Eye (tissue), 1 donor: ENCODE measurements around the gene HSPB8.
"Not testable (repeated sequence)": the region's sequence is repeated elsewhere in the genome, so short reads cannot be mapped to it uniquely, and the experiment has no call there.

Source experiments
- DNase-seq: peaks from one replicate; pipeline ENCODE4 v3.0.0-alpha.2; 2015

HSPB8 gene

GRCh38 chr12:119207063-119207560, 28.4 kb downstream of the HSPB8 start:
- DNase-seq: no peak

DNA sequence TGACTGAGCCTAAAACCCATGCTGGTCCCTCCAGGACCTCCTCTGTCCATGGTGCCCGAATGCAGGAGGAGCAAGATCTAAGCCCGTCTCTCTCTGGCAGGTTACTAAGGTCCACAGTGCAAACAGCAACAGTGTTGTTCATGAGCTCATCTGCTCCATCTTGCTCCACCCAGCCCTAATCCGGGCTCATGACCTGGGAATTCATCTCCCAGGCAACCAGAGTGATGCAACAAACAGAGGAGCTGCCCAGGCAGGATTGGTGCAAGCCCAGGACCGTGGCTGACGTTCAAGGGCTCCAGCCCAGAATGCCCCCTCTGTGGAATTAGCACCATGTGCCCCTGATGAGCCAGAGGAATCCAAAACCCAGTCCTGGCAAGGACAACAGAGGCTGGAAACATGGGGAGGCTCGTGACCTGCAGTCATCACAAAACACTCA, 29.9 kb downstream of the HSPB8 start:
- peak; percentile 72 for DNase-seq

DNA sequence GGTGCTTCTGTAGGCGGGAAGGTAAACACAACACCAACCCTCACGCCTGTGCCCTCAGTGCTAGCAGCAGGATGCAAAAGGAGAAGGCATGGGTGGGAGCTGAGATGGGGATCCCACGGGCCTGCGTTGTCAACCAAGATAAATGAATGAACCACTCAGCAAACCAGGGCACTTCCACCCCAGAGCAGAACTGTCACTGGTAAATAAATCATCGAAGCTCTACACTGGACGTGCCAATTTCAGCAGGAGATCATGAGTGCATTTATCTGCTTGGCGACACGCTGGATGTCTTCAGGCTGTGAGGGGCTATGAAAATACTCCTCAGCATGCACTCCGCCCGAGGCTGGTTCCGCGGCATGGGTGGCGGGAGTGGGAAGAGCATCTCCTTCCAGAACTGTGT, 33.2 kb downstream of the HSPB8 start:
- peak; percentile 44 for DNase-seq

GRCh38 chr12:119216084-119216483, 37.4 kb downstream of the HSPB8 start:
- DNase-seq: no peak

- not testable (repeated sequence) for DNase-seq
These were observed 40.1 kb downstream of the HSPB8 start for GRCh38 chr12:119218875-119219274.

- DNase-seq: peak; percentile 90
These were observed 43.7 kb downstream of the HSPB8 start for GRCh38 chr12:119222222-119222951.

DNA sequence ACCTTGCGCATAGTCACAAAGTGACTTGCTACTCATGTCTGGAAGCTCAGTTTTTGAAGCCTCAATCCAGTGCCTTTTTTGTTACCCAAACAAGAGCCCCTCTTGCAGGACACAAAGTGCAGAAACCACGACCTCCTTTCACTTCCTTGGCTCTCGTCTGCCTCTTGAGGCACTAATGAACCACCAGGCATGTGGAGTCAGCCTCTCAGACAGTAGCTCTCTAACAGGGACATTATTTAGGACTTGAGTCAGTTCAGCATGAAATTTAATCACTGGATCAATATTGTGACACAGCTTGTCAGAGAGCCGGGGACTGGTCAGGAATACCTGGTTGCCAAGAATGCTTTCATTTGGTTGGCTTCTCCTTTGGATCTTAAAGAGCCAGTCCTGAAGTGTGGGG, 46.7 kb downstream of the HSPB8 start:
- DNase-seq: peak; percentile 72

DNA sequence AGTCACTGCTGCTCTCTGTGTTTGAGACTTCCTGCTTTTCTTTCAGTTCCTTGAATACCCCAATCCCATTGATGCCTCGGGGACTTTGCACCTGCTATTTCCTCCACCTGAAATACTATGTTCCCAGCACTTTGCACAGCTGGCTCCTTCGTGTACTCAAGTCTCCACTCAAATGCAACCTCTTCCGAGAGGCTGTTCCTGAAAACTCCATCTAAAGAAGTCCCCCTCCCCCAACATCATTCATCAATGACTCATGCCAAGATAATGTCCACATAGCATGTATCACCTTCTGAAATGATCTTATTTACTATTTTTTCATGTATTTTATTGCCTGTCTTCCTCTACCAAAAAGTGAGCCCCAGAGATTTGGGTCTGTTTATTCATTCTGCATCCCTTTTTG, 48.6 kb downstream of the HSPB8 start:
- no peak for DNase-seq

- DNase-seq: no peak
These were observed 50.5 kb downstream of the HSPB8 start for GRCh38 chr12:119229205-119229604.

GRCh38 chr12:119229837-119230236, 51.1 kb downstream of the HSPB8 start:
- peak; percentile 90 for DNase-seq

- no peak for DNase-seq
These were observed 52.1 kb downstream of the HSPB8 start for GRCh38 chr12:119230807-119231206.

DNA sequence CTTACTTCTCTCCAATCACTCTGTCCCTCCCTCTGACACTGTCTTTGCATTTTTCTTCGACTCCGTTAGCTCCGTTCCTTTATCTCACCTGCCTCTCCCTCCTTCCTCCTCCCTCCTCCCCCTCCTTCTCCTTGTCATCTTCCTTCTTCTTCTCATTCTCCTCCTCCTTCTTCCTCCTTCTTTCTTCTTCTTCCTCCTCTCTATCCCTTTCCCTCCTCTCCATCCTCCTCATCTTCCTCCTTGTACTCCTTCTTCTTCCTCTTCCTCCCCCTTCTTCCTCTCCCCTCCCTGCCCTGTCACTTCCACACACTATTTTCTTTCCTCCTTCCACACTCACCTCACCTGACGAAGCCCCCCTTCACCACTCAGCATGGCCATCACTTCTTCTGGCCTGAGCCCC, 53.0 kb downstream of the HSPB8 start:
- DNase-seq: no peak

DNA sequence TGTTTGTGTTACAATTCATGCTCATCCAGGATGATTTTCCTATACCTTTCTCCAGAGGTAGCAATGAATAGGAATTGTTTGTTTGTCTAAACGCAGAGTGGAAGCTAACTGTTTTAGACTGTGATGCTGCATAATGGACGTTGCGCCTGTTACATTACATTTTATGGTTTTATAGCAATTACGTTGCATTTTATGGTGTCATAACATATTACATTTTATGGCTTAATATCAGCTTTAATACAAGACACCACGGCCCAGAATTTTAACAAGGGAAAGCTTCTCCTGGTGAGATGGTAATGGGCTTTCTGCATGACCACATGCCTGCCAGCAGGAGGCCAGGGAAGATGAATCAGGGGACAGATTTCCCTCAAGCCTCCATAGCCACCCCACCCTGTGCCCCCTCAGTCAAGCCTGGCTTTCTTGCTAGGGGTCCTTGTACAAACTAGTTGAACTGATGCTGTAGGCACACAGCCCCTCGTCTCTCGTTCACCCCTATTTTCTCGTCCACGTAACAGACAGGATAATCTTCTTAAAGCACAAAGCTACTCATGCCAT, 56.5 kb downstream of the HSPB8 start:
- peak; percentile 45 for DNase-seq

DNA sequence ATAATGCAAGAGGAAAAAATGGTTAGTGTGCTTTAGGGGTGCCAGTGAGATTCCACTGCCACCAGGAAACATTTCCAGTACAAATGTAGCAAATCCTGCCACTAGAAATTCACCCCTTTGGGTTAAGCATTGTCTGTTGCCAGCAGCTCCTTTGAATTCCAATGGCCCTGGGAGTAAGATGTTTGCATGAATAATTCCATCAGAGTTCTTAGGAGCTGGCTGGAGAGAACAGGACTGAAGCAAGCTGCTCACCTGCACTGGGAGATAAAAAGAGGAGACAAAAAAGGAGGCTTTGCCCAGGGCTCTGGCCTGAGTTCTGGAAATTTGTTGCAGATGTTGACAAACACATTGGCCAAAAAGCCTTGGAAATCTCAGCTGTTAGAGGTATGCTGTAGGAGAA, 57.6 kb downstream of the HSPB8 start:
- DNase-seq: no peak

DNA sequence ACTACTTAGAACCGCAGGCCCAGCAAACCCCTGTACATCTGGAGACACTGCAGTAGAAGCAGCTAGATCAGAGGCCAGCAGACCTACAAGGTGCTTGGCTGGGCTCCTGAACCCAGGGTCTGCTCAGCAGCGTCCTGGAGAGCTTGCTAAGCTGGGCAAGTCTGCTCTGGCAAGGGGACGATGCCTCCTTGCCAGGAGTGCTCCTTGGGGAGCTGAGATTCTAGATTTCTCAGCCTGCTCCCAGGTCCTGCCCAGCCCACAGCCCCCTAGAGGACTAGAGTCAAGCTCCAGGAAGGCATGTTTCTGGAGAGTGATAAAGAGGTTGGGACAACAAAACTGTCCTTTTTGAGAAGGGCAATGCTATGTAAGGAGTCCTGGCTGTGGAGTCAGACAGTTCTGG, 60.3 kb downstream of the HSPB8 start:
- no peak for DNase-seq

DNA sequence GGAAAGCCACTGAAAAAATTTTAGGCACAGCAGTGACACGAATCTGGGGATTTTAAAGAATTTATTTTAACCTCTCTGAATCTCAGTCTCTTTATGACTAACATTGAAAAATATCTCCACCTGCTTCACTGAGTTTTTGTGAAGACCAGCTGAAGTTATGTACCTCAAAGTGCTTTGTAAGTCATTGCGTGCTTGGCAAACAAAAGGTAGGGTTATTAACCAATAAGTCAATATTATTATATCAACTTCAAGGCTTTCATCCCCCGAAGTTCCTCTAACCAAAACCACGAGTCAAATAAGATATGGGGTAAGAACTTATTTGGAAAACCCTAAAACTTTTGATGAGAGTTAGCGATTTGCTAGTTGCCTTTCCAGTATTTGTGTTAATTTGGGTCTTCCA, 62.3 kb downstream of the HSPB8 start:
- DNase-seq: no peak

DNA sequence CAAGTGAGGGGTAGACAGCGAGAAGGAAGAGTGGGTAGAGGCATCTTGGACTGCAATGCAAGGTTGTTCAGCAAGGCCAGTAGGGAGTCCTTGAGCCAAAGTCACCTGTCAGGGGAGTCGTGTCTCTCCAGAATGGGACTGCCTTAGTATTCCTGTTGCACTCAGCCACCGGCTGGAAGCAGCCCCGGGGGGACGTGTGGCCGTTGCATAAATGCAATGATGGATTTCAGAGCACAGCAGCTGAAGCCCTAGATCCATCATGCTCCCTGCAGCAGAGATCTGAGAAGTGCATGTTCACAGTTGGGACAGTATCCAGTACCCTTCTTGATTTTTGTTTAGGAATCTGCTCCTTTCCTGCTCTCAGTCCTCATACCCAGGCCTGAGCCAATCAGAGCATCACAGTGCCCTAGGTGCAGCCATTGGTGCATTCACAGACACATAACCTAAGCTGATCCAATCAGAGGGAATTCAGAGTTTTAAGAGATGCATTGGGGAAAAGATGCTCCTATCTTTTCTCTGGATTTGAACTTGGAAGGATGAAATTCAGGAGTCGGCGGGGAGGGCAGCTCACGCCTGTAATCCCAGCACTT, 62.9 kb downstream of the HSPB8 start:
- DNase-seq: no peak
